GM20431 (cell line): Measurements from ENCODE around the gene GABBR2.

ENCODE experiments used
- in situ Hi-C: fragments of 300-500 bp; cut with MseI, MboI; formaldehyde crosslinking; loops from one replicate; pipeline ENCODE4 v1.15.0; 2020; ENCODE audit warnings: low sequenced_read_pairs; ENCODE audit not compliant: unreplicated experiment

GABBR2 gene

DNA sequence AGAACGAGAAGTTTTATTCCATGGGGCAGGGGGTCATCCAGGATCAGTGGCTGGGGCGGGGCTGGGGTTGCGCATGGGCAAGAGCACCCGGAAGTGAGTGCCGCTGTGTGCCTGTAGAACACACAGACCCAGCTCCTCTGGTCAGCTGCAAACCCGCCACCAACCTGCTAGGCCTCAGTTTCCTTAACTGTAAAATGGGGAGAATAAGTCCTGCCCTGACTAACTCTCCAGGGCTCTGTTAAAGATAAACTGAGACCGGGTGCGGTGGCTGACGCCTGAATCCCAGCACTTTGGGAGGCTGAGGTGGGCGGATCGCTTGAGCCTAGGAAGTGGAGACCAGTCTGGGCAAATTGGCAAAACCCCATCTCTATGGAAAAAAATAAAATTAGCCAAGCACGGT is 152.2 kb downstream of the GABBR2 start:
- in situ Hi-C loops, result no loop called here

GRCh38 chr9:98555651-98556465 is 152.9 kb downstream of the GABBR2 start:
- in situ Hi-C loops, result no loop called here

DNA sequence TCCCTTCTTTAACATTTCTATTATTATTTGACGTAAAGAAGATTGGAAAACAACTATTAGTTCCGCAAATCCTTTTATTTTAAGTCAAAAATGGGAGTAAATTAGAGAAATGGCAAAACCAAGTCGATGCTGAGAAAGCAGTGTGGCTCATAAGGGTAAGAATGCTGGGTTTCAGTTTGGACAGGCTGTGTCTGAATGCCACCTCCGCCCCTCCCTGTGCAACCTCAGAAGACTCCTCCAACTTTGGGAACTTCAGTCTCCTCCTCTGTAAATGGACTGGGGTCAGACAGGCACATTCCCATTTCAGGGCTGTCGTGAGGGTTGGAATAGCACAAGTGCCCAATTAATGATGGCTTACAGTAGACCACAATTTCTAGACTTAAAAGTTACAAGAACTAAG is 154.0 kb downstream of the GABBR2 start:
- in situ Hi-C loops, result no loop called here

- in situ Hi-C loops, result no loop called here
Measured at GRCh38 chr9:98552331-98552730, 156.4 kb downstream of the GABBR2 start.

- in situ Hi-C loops, result no loop called here
Measured at GRCh38 chr9:98551511-98552286, 157.0 kb downstream of the GABBR2 start.

- in situ Hi-C loops, result no loop called here
Measured at GRCh38 chr9:98550206-98550820, 158.4 kb downstream of the GABBR2 start.

DNA sequence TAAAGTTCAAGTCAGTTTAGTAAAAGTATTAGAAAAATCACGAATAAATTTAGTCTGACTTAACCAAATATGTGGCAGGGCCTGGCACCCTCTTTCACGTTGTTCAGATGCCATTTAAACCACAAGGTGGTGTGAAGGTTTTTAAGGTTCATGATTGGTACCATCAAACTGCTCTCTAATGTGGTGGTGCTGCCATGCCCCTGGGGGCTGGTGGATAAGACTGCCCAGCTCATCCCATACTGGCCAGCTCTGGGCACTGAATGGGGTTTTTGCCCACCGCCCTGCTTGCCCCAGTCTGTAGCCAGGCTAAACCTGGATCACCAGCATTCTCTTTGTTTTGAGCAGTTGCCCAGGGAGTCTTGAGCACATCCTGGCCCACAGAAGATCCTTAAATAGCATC is 159.3 kb downstream of the GABBR2 start:
- in situ Hi-C loops, result no loop called here

- in situ Hi-C loops, result no loop called here
Measured at GRCh38 chr9:98547606-98548005, 161.1 kb downstream of the GABBR2 start.

GRCh38 chr9:98545021-98545420 is 163.7 kb downstream of the GABBR2 start:
- in situ Hi-C loops, result no loop called here

GRCh38 chr9:98541684-98542230 is 167.0 kb downstream of the GABBR2 start:
- in situ Hi-C loops, result no loop called here

DNA sequence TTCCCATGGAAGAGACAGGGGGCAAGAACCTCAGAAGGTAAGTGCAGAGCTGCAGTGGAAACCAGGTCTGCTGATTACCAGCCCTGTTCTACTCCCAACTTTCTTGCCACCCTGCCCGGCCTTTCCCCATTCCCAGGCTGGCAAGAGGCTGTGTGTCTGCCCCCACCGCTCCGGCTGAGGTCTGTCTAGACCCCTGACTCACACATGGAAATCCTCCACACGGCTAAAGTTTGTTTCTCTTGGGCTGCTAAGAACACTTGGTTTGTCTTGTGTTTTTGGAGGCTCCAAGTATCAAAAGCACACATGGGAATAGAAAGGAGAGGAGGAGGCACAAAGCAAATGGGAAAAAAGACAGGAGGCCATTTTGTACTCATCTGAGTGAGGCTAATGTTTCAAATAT is 168.3 kb downstream of the GABBR2 start:
- in situ Hi-C loops, result no loop called here

GRCh38 chr9:98539954-98540353 is 168.8 kb downstream of the GABBR2 start:
- in situ Hi-C loops, result no loop called here

- in situ Hi-C loops, result no loop called here
Measured at GRCh38 chr9:98538626-98539031, 170.1 kb downstream of the GABBR2 start.

DNA sequence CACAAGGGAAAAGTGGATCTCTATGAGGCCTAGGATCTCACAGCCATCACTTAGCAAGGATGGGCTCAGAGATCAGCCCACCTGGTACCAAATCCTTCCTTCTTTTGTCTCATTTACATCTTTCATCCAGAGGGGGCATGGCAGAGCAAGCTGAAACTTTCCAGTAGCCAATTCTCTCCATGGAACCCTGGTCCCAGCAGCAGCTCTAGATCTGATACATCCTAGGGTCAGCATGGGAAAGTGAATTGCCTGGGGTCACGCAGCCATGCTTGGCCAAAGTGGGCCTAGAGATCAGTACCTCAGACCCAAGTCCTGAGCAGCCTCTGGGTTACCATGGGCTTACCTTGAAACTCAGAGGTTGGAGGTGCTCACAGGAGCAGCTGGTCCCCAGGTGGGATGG is 170.5 kb downstream of the GABBR2 start:
- in situ Hi-C loops, result no loop called here

GRCh38 chr9:98536542-98537173 is 172.1 kb downstream of the GABBR2 start:
- in situ Hi-C loops, result no loop called here

DNA sequence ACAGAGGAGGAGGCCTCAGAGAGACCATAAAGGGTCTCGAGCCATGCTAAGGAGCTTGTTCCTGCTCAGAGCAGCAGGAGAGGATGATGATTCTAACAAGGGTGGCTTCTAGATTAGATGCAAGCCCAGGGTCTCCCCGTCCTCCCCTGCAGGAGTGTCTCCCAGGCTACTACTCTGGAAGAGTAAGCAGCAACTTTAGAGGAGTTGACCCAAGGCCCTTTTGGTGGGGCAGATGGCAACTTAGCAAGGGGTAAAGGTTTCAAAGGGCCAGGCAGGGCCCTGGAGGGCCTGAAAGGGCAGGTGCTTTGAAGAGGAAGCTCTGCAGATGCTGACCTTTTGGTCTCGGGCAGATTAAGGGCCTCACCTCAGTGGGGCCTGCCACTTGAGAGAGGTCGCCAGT is 174.9 kb downstream of the GABBR2 start:
- in situ Hi-C loops, result no loop called here

DNA sequence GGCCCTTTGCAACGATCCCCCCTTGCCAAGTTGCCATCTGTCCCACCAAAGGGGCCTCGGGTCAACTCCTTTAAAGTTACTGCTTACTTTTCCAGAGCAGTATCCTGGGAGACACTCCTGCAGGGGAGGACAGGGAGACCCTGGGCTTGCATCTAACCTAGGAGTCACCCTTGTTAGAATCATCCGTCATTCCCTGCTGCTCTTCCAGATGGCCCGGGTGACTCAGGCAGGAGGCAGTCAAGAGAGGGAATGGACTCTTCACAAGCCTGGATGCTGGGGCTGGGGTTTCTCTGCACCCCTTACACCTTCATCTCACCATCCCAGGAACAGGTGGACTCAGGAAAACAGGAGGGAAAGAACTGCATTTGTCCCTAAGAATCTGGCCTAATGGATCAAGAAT is 175.6 kb downstream of the GABBR2 start:
- in situ Hi-C loops, result no loop called here

- in situ Hi-C loops, result no loop called here
Measured at GRCh38 chr9:98532574-98532973, 176.2 kb downstream of the GABBR2 start.

DNA sequence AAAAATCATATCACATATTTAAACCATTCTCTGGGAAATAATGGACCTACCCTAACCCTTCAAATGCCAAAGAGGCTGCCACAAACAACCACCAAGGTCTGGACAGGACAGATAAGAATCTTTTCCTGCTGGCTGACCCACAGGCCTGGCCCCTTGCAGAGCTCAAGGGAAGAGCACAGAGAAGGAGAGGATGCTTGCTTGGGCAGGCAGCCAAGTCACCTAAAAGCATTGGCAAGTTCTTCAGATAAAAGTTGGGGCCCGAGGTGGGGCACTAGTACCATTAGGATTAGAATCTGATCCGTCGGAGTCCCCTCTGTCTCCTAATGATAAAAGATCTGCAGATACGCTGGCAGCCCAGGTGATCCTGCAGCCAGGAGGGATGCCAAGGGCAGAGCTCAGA is 176.6 kb downstream of the GABBR2 start:
- in situ Hi-C loops, result no loop called here

- in situ Hi-C loops, result no loop called here
Measured at GRCh38 chr9:98530806-98531386, 177.8 kb downstream of the GABBR2 start.
